Measurements from ENCODE around the gene FKBP10.

- TF ChIP-seq POLR2A (IDR thresholded peaks at IDR 0.05; ENCODE audit: low read depth, low read length) = no peak
- no peak for TF ChIP-seq POLR2AphosphoS5 (IDR thresholded peaks at IDR 0.05; ENCODE audit: low read depth, low read length)
Observed at GRCh38 chr17:41792845-41793783, 19.7 kb upstream of the FKBP10 start.
